ENCODE data around the gene CCDC157.

CCDC157 gene

DNA sequence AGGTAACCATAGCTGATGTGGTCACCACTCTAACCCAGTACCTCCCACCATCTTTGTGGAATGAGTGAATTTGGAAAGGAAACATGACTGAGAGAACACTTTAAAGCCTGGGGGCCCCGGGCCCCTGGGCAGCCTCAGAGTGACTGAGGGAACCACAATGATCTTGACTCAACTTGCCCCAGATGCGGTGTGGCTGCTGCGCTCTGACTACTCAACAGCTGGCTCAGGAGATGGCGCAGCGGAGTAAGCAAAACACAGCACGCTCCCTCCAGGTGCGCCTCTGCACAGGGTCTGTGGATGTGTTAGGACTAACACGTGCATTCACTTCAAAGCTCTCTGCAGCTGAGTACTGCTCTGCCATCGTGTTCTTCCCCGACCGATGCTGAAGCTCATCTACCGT is 24.5 kb downstream of the CCDC157 start:
- H3K27ac ChIP-seq = no peak overlapping the region
- no peak overlapping the region for H3K4me2 ChIP-seq (ENCODE audit: low read length)

DNA sequence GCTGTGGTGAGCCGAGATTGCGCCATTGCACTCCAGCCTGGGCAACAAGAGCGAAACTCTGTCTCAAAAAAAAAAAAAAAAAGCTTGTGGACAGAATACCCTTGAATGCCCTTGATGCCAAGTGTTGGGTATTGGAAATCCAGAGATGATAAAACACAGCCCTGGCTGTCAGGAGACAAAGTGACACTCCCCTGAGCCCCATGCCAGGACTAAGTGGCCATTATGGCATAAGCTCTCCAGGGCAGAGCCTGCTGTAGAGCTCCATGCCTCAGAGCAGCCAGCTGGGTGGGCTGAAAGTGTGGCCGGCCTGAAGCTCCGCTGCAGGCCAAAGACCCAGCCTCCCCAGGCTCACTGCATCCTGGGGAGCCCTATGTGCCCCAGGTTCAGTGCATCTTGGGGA is 25.5 kb downstream of the CCDC157 start:
- no peaks in the 10 kb centered on the region for H3K79me2 ChIP-seq
- no peaks in the 10 kb centered on the region for H3K27me3 ChIP-seq (ENCODE audit: control insufficient read depth, insufficient read depth, low read length)
- peaks cover 2% of the 10 kb centered on the region for H3K4me1 ChIP-seq
- H3K9me3 ChIP-seq (ENCODE audit: control insufficient read depth, low read length) = no peaks in the 10 kb centered on the region
- H3K27ac ChIP-seq = no peak overlapping the region
- no peak overlapping the region for H3K9ac ChIP-seq
- H3K4me2 ChIP-seq (ENCODE audit: low read length) = no peak overlapping the region
- TF ChIP-seq, protein P1, sequence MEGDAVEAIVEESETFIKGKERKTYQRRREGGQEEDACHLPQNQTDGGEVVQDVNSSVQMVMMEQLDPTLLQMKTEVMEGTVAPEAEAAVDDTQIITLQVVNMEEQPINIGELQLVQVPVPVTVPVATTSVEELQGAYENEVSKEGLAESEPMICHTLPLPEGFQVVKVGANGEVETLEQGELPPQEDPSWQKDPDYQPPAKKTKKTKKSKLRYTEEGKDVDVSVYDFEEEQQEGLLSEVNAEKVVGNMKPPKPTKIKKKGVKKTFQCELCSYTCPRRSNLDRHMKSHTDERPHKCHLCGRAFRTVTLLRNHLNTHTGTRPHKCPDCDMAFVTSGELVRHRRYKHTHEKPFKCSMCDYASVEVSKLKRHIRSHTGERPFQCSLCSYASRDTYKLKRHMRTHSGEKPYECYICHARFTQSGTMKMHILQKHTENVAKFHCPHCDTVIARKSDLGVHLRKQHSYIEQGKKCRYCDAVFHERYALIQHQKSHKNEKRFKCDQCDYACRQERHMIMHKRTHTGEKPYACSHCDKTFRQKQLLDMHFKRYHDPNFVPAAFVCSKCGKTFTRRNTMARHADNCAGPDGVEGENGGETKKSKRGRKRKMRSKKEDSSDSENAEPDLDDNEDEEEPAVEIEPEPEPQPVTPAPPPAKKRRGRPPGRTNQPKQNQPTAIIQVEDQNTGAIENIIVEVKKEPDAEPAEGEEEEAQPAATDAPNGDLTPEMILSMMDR (IDR thresholded peaks at IDR 0.05) = no peak
- no peaks in the 10 kb centered on the region for H3K36me3 ChIP-seq (ENCODE audit: control insufficient read depth, insufficient read depth, low read length)
- no peak overlapping the region for H2AFZ ChIP-seq
- no peak overlapping the region for H3K4me3 ChIP-seq (ENCODE audit: low read depth, low read length)

More for the DNA sequence above, 24.5 kb downstream of the CCDC157 start:
- Histone ChIP-seq H3K9me3 (ENCODE audit: control insufficient read depth, low read length) (no peaks in the 10 kb centered on the region), H3K27me3 (ENCODE audit: control insufficient read depth, insufficient read depth, low read length) (no peaks in the 10 kb centered on the region), H2AFZ (no peak overlapping the region), H3K4me1 (no peaks in the 10 kb centered on the region), H3K9ac (no peak overlapping the region), H3K79me2 (no peaks in the 10 kb centered on the region), H3K36me3 (ENCODE audit: control insufficient read depth, insufficient read depth, low read length) (no peaks in the 10 kb centered on the region), H3K4me3 (ENCODE audit: low read depth, low read length) (no peak overlapping the region)
- TF ChIP-seq, protein P1 (IDR thresholded peaks at IDR 0.05) = no peak

DNA sequence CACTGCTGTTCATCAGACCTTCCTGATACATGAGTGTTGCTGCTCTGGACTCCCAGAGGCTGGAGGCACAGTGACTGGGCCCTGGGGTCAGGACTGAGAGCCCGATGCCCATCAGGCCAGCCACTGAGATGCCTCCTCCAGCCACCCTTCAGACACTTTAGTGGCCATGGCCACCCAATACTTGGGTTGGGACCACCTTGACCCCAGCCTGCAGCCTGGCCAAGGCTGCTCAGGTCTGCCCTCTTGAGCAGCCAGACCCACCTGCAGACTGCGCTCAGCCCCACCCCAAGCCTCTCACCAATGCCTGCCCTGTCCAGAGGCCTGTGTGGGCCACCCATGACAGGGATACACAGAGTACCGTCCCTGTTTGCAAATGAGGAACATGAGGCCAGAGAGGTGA is 26.3 kb downstream of the CCDC157 start:
- Histone ChIP-seq H3K4me2 (ENCODE audit: low read length) (no peak overlapping the region), H3K9ac (no peak overlapping the region), H3K9me3 (ENCODE audit: control insufficient read depth, low read length) (no peaks in the 10 kb centered on the region), H3K36me3 (ENCODE audit: control insufficient read depth, insufficient read depth, low read length) (no peaks in the 10 kb centered on the region), H2AFZ (no peak overlapping the region), H3K27ac (no peak overlapping the region), H3K79me2 (no peaks in the 10 kb centered on the region), H3K4me3 (ENCODE audit: low read depth, low read length) (no peak overlapping the region), H3K27me3 (ENCODE audit: control insufficient read depth, insufficient read depth, low read length) (no peaks in the 10 kb centered on the region), H3K4me1 (peaks cover 2% of the 10 kb centered on the region)
- TF ChIP-seq, protein P1 (IDR thresholded peaks at IDR 0.05) = no peak

DNA sequence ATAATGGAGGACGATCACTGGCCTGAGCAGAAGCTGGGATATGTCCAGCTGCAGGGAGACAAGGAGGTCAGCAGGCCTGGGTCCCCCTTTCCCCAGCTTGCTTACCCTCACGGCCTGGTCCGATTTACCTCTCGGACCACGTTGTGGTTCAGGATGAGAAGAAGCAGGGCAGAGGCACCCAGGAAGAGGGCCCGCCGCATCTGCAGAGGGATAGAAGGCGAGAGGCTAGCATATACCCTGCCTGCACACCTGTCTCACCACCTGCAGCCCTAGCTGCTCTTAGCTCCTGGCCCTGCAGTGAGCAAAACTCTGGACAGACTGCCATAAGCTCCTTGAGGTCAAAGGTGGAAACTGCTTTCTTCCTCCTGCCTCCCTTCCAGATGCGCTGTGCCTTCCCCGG is 29.1 kb downstream of the CCDC157 start:
- Histone ChIP-seq H2AFZ (no peak overlapping the region), H3K79me2 (no peaks in the 10 kb centered on the region), H3K36me3 (ENCODE audit: control insufficient read depth, insufficient read depth, low read length) (no peaks in the 10 kb centered on the region), H3K4me3 (ENCODE audit: low read depth, low read length) (no peak overlapping the region), H3K4me2 (ENCODE audit: low read length) (no peak overlapping the region), H3K4me1 (peaks cover 2% of the 10 kb centered on the region), H3K27me3 (ENCODE audit: control insufficient read depth, insufficient read depth, low read length) (no peaks in the 10 kb centered on the region), H3K27ac (no peak overlapping the region), H3K9me3 (ENCODE audit: control insufficient read depth, low read length) (no peaks in the 10 kb centered on the region), H3K9ac (no peak overlapping the region)
- TF ChIP-seq, protein P1 (IDR thresholded peaks at IDR 0.05) = no peak

DNA sequence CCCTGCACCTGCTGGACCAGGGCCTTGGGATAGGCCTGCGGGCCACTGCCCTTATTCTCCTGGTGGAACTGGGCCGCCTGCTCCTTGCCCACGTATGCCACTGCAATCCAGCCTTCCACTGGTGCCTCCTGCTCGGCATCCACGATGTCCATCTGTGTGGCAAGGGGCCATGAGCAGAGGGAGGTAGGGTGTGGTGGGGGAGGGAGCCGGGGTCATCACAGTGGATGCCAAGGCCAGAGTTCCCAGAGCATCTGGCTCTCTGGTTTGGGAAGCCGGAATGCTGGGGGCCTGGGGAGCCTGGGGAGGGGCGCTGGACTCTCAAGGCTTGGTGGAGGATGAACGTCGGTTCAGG is 29.8 kb downstream of the CCDC157 start:
- Histone ChIP-seq H3K4me2 (ENCODE audit: low read length) (peak overlapping the region; percentile 94), H3K36me3 (ENCODE audit: control insufficient read depth, insufficient read depth, low read length) (no peaks in the 10 kb centered on the region), H2AFZ (peak overlapping the region; percentile 45), H3K4me3 (ENCODE audit: low read depth, low read length) (peak overlapping the region; percentile 59), H3K9ac (no peak overlapping the region), H3K27ac (no peak overlapping the region), H3K9me3 (ENCODE audit: control insufficient read depth, low read length) (no peaks in the 10 kb centered on the region), H3K79me2 (no peaks in the 10 kb centered on the region), H3K27me3 (ENCODE audit: control insufficient read depth, insufficient read depth, low read length) (no peaks in the 10 kb centered on the region), H3K4me1 (peaks cover 5% of the 10 kb centered on the region)
- TF ChIP-seq, protein P1 (IDR thresholded peaks at IDR 0.05) = no peak
